Aortic smooth muscle cell (primary cell): ENCODE measurements around the gene AFP. TPM values are rescaled to one million over a fixed set of nuclear protein-coding genes. Genes with fewer than 3 reads are reported as not detected.

ENCODE experiments used
- total RNA-seq: library from RNA; depleted of rRNA; stranded (reverse); fragments of >200 nt; gene quantifications from 2 replicates; pipeline ENCODE4 v1.2.3, GENCODE V29; 2014

The AFP gene
- 0.19 and 0.26 TPM in 2 replicates for total RNA-seq

DNA sequence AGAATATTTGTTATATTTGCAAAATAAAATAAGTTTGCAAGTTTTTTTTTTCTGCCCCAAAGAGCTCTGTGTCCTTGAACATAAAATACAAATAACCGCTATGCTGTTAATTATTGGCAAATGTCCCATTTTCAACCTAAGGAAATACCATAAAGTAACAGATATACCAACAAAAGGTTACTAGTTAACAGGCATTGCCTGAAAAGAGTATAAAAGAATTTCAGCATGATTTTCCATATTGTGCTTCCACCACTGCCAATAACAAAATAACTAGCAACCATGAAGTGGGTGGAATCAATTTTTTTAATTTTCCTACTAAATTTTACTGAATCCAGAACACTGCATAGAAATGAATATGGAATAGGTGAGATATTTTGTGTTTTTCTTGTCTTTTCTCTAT is at the start of gene AFP:
TSS of gene AFP (plus strand) at position 238 of the 400 bp plus-strand sequence. CDS start at position 280, 42 bp downstream.

DNA sequence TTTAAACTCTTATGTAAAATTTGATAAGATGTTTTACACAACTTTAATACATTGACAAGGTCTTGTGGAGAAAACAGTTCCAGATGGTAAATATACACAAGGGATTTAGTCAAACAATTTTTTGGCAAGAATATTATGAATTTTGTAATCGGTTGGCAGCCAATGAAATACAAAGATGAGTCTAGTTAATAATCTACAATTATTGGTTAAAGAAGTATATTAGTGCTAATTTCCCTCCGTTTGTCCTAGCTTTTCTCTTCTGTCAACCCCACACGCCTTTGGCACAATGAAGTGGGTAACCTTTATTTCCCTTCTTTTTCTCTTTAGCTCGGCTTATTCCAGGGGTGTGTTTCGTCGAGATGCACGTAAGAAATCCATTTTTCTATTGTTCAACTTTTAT is 32.0 kb upstream of the AFP start, which contains the start of gene ALB:
TSS of gene ALB (plus strand) at position 246 of the 400 bp plus-strand sequence. CDS start at position 287, 41 bp downstream.

DNA sequence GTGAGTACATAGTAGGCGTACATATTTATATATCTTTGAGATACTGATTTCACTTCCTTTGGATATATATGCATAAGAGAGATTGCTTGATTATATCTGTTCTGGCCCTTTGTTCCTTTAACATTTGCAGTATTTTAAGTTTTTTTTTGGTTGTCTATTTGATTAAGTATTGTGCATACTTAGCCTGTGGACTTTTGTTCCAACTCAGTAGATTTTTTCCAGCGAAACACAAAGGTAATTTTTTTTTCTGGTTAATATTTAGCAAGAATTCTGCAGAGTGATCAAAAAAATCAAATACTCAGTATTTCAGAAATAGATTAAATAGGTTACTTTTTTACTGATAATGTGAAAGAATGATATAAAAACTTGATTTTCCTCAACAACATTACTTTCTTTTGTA is 45.3 kb downstream of the AFP start, which contains the start of gene AFM:
TSS of gene AFM (plus strand) at position 388 of the 400 bp plus-strand sequence. CDS start 31 bp downstream, outside the sequence.

Other genes starting within 250 kb of the AFP start
- 53.0 and 57.1 TPM in 2 replicates for gene ANKRD17, start 177.4 kb upstream of the AFP start, total RNA-seq
- 0.50 TPM in 1 of 2 replicates, not detected in the other for gene ALB, start 31.9 kb upstream of the AFP start, total RNA-seq
- gene AFM, start 45.5 kb downstream of the AFP start, total RNA-seq = not detected in 2 replicates
- gene RASSF6, start 184.2 kb downstream of the AFP start, total RNA-seq = 0.13 TPM in 1 of 2 replicates, not detected in the other